ENCODE data around the gene IL34.

The IL34 gene

GRCh38 chr16:70674221-70675014 is 28.1 kb downstream of the IL34 start:
- DNase-seq = no peak
- Histone ChIP-seq H3K27ac (ENCODE audit: insufficient read depth in 1 of 2, low read depth in 1 of 2, low read length in 2 of 2, poor library complexity in 1 of 2, severe bottlenecking in 2 of 2) (no peak overlapping the region), H3K4me1 (ENCODE audit: control extremely low read depth in 1 of 4, control insufficient read depth in 4 of 4, insufficient read depth in 4 of 4, low read length in 3 of 4) (no peaks in the 10 kb centered on the region), H3K4me3 (ENCODE audit: control insufficient read depth in 1 of 7, extremely low read depth in 1 of 7, insufficient read depth in 4 of 7, low read depth in 2 of 7, low read length in 6 of 7) (no peak overlapping the region), H3K36me3 (ENCODE audit: control insufficient read depth in 4 of 4, insufficient read depth in 4 of 4, low read length in 3 of 4) (peaks cover 7 to 70% (median 51%) of the 10 kb centered on the region in 4 experiments), H3K9me3 (ENCODE audit: control extremely low read depth in 1 of 5, control insufficient read depth in 4 of 5, insufficient read depth in 2 of 5, low read depth in 1 of 5, low read length in 4 of 5) (no peaks in the 10 kb centered on the region), H3K27me3 (replicated peaks in 2 of 5; ENCODE audit: control insufficient read depth in 4 of 5, insufficient read depth in 5 of 5, low read length in 4 of 5) (no peaks in the 10 kb centered on the region)
- ChIA-PET CTCF (interaction anchor here (1.0 to 11.2 kb wide), 3 partner anchors 21 to 94 kb away, joined by 3 to 97 read pairs (median 3); no protein-coding TSS in a partner anchor), POLR2A (no interaction called here)
- 100% methylated on average over 5 of the region's 18 CpGs for WGBS (ENCODE audit: insufficient coverage)

GRCh38 chr16:70675851-70676513 is 29.6 kb downstream of the IL34 start:
- no peaks in the 10 kb centered on the region for H3K9me3 ChIP-seq (ENCODE audit: control extremely low read depth in 1 of 5, control insufficient read depth in 4 of 5, insufficient read depth in 2 of 5, low read depth in 1 of 5, low read length in 4 of 5)
- DNase-seq = no peak
- H3K27me3 ChIP-seq (replicated peaks in 2 of 5; ENCODE audit: control insufficient read depth in 4 of 5, insufficient read depth in 5 of 5, low read length in 4 of 5) = no peaks in the 10 kb centered on the region
- H3K27ac ChIP-seq (ENCODE audit: insufficient read depth in 1 of 2, low read depth in 1 of 2, low read length in 2 of 2, poor library complexity in 1 of 2, severe bottlenecking in 2 of 2) = no peak overlapping the region
- peaks cover 0 to 2% (median 2%) of the 10 kb centered on the region in 4 experiments for H3K4me1 ChIP-seq (ENCODE audit: control extremely low read depth in 1 of 4, control insufficient read depth in 4 of 4, insufficient read depth in 4 of 4, low read length in 3 of 4)
- WGBS (ENCODE audit: insufficient coverage) = 98% methylated on average over 6 of the region's 7 CpGs
- no peak overlapping the region for H3K4me3 ChIP-seq (ENCODE audit: control insufficient read depth in 1 of 7, extremely low read depth in 1 of 7, insufficient read depth in 4 of 7, low read depth in 2 of 7, low read length in 6 of 7)
- ChIA-PET POLR2A (no interaction called here), CTCF (interaction anchor here (11.2 kb wide), 1 partner anchor 92 kb away, joined by 97 read pairs; no protein-coding TSS in a partner anchor)
- H3K36me3 ChIP-seq (ENCODE audit: control insufficient read depth in 4 of 4, insufficient read depth in 4 of 4, low read length in 3 of 4) = peaks cover 0 to 67% (median 41%) of the 10 kb centered on the region in 4 experiments

GRCh38 chr16:70676675-70677498 is 30.5 kb downstream of the IL34 start:
- 99% methylated on average over 8 of the region's 14 CpGs for WGBS (ENCODE audit: insufficient coverage)
- H3K9me3 ChIP-seq (ENCODE audit: control extremely low read depth in 1 of 5, control insufficient read depth in 4 of 5, insufficient read depth in 2 of 5, low read depth in 1 of 5, low read length in 4 of 5) = no peaks in the 10 kb centered on the region
- H3K27me3 ChIP-seq (replicated peaks in 2 of 5; ENCODE audit: control insufficient read depth in 4 of 5, insufficient read depth in 5 of 5, low read length in 4 of 5) = no peaks in the 10 kb centered on the region
- ChIA-PET POLR2A (no interaction called here), CTCF (interaction anchor here (1.2 to 11.2 kb wide), 2 partner anchors 23 to 91 kb away, joined by 3 to 97 read pairs; no protein-coding TSS in a partner anchor)
- no peak overlapping the region for H3K27ac ChIP-seq (ENCODE audit: insufficient read depth in 1 of 2, low read depth in 1 of 2, low read length in 2 of 2, poor library complexity in 1 of 2, severe bottlenecking in 2 of 2)
- H3K36me3 ChIP-seq (ENCODE audit: control insufficient read depth in 4 of 4, insufficient read depth in 4 of 4, low read length in 3 of 4) = peaks cover 0 to 62% (median 39%) of the 10 kb centered on the region in 4 experiments
- H3K4me3 ChIP-seq (ENCODE audit: control insufficient read depth in 1 of 7, extremely low read depth in 1 of 7, insufficient read depth in 4 of 7, low read depth in 2 of 7, low read length in 6 of 7) = no peak overlapping the region
- DNase-seq = no peak
- H3K4me1 ChIP-seq (ENCODE audit: control extremely low read depth in 1 of 4, control insufficient read depth in 4 of 4, insufficient read depth in 4 of 4, low read length in 3 of 4) = peaks cover 0 to 11% (median 10%) of the 10 kb centered on the region in 4 experiments

- H3K27me3 ChIP-seq (replicated peaks in 2 of 5; ENCODE audit: control insufficient read depth in 4 of 5, insufficient read depth in 5 of 5, low read length in 4 of 5) = no peaks in the 10 kb centered on the region
- H3K4me3 ChIP-seq (ENCODE audit: control insufficient read depth in 1 of 7, extremely low read depth in 1 of 7, insufficient read depth in 4 of 7, low read depth in 2 of 7, low read length in 6 of 7) = no peak overlapping the region
- H3K36me3 ChIP-seq (ENCODE audit: control insufficient read depth in 4 of 4, insufficient read depth in 4 of 4, low read length in 3 of 4) = peaks cover 0 to 59% (median 38%) of the 10 kb centered on the region in 4 experiments
- H3K9me3 ChIP-seq (ENCODE audit: control extremely low read depth in 1 of 5, control insufficient read depth in 4 of 5, insufficient read depth in 2 of 5, low read depth in 1 of 5, low read length in 4 of 5) = no peaks in the 10 kb centered on the region
- CTCF ChIA-PET = interaction anchor here (1.2 to 11.2 kb wide), 2 partner anchors 24 to 91 kb away, joined by 3 to 97 read pairs; no protein-coding TSS in a partner anchor
- peaks cover 0 to 13% (median 12%) of the 10 kb centered on the region in 4 experiments for H3K4me1 ChIP-seq (ENCODE audit: control extremely low read depth in 1 of 4, control insufficient read depth in 4 of 4, insufficient read depth in 4 of 4, low read length in 3 of 4)
- DNase-seq = no peak
- no peak overlapping the region for H3K27ac ChIP-seq (ENCODE audit: insufficient read depth in 1 of 2, low read depth in 1 of 2, low read length in 2 of 2, poor library complexity in 1 of 2, severe bottlenecking in 2 of 2)
- POLR2A ChIA-PET = no interaction called here
- 91% methylated on average over 13 of the region's 15 CpGs for WGBS (ENCODE audit: insufficient coverage)
These were observed 31.3 kb downstream of the IL34 start for GRCh38 chr16:70677499-70678120.

DNA sequence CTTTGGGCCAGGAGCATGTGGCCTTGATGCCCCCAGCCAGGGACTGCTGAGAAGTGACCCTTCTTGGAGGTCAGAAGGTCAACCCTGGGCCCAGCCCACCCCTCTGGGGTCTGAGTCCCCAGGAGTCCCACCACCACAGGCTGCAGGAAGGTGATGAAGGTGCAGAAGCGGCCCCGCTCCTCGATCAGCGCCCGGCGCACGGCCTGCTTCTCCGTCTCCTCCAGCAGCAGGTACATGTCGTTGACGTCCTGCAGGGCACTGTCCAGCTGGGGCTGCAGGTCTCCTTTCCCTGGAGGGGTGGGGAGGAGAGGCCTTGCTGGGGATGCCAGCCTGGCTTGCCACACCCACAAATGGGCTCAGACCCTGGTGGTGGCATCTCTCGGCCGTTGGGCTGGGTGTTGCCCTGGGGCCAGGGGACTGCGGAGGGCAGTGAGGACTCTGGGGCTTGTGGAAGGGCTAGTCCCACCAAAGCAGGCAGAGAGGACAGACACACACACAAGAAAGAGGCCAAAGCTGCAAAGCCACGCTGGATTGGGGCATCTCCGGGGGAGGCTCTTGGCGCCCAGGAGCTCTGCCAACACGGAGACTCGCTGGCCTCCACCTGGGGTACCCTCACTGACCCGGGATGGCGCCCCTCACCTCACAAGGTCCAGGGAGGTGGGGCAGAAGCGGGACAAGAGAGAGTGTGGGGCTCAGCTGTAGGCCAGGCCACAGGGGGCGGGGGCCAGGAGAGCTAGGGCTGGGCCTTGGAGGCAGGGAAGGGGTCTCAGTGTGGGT is 31.9 kb downstream of the IL34 start:
- ChIA-PET CTCF (interaction anchor here (1.0 to 11.2 kb wide), 10 partner anchors 18 to 90 kb away, joined by 3 to 97 read pairs (median 4); no protein-coding TSS in a partner anchor), POLR2A (no interaction called here)
- WGBS (ENCODE audit: insufficient coverage) = 94% methylated on average over 20 of the region's 22 CpGs
- Histone ChIP-seq H3K4me1 (ENCODE audit: control extremely low read depth in 1 of 4, control insufficient read depth in 4 of 4, insufficient read depth in 4 of 4, low read length in 3 of 4) (peaks cover 0 to 13% (median 12%) of the 10 kb centered on the region in 4 experiments), H3K4me3 (ENCODE audit: control insufficient read depth in 1 of 7, extremely low read depth in 1 of 7, insufficient read depth in 4 of 7, low read depth in 2 of 7, low read length in 6 of 7) (no peak overlapping the region), H3K36me3 (ENCODE audit: control insufficient read depth in 4 of 4, insufficient read depth in 4 of 4, low read length in 3 of 4) (peaks cover 0 to 54% (median 36%) of the 10 kb centered on the region in 4 experiments), H3K27ac (ENCODE audit: insufficient read depth in 1 of 2, low read depth in 1 of 2, low read length in 2 of 2, poor library complexity in 1 of 2, severe bottlenecking in 2 of 2) (no peak overlapping the region), H3K9me3 (ENCODE audit: control extremely low read depth in 1 of 5, control insufficient read depth in 4 of 5, insufficient read depth in 2 of 5, low read depth in 1 of 5, low read length in 4 of 5) (no peaks in the 10 kb centered on the region), H3K27me3 (replicated peaks in 2 of 5; ENCODE audit: control insufficient read depth in 4 of 5, insufficient read depth in 5 of 5, low read length in 4 of 5) (no peaks in the 10 kb centered on the region)
- no peak for DNase-seq

All from common myeloid progenitor, CD34-positive (primary cell).